NCI-H2171 (cell line): ENCODE measurements around the gene NDRG2.
A peak's percentile ranks its signal among the peaks of the same experiment; 100 is the strongest.
"Not testable (repeated sequence)": the region's sequence is repeated elsewhere in the genome, so short reads cannot be mapped to it uniquely, and the experiment has no call there.

Experiments used
- DNase-seq: peaks from one replicate; lab custom pipeline; 2025; lab: John Stamatoyannopoulos, UW

NDRG2 gene

GRCh38 chr14:21055432-21056117 lies 30.7 kb upstream of the NDRG2 start:
- DNase-seq = no peak

DNA sequence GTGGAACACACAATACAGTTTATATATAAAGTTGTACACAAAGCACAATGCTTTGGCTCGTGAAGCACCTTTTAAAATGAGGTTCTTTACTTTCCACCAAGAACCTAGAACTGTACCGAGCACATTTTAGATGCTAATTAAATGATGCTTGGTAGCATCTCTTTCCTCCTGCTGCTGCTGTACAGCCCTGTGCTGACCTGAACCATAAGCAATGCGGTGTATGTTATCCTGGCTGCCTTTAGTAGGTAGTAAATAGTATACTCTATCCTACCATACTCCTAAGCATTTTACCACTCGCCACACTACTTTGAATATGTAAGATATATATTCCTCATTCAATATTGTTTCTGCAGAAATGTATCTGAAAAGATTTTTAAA lies 29.9 kb upstream of the NDRG2 start:
- DNase-seq = no peak

DNA sequence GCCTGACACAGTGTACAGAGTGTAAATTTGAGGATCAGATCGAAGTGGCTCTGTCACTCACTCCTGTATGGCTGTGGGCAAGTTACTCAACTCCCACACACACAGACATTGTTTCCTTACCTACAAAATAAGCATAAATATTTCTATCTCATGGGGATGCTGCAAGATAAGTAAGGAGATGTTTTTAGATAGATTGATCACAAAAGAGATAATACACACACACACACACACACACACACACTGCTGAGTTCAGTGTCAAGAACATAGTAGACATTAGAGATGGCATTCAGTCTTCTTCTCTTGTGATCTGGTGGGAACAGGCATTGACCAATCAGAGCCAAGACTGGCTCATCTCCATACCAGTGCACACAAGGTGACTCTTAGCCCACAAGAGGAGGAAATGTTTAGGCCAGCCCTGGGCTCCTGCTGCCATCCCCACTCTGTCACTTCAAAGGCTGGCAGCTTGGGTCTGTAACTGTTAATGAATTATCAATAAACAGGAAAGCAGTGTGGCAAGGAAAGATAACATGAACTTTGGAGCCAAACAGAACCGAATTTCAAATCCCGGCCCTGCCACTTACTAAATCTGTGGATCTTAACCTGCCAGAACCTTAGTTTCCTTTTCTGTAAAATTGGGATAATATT lies 29.4 kb upstream of the NDRG2 start:
- DNase-seq = no peak

- DNase-seq = no peak
Measured at GRCh38 chr14:21053184-21054122, 28.6 kb upstream of the NDRG2 start.

- DNase-seq = no peak
Measured at GRCh38 chr14:21050597-21050996, 25.7 kb upstream of the NDRG2 start.

DNA sequence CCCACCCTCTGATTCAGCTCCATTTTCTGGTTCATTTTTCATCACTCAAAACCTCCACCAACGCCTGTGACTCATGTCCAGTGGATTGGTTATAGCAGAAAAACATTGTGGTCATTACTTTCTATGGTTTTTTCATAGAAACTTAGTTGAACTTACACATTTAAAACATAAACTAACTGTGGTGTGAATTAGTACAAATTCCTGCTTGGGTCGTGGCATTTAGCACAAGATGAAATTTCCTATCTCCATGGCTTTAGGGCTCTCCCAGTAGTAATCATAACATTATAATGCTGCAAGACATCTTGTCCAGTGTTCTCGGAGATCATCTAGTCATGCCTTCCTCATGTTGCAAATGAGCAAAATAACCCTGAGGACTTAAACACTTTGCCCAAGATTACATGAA lies 24.4 kb upstream of the NDRG2 start:
- DNase-seq = no peak

DNA sequence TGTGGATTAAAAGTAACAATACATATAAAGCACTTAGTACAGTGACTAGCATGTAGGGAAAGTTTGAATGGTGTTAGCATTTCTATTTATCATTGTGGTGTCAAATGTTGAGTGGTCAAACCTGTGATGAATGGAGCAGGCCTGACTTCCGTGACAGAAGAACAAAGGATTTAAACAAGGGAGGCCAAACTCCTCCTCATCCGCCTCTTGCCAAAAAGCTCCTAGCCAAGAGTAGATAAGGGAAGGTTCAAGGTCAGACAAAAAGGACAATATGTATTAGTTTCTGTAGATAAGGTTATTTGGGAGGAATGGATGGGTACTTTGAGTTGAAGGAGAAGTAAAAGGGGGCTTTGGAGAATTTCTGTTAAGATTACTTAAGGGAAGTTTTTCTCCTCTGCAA lies 23.8 kb upstream of the NDRG2 start:
- no peak for DNase-seq

GRCh38 chr14:21047378-21047781 lies 22.5 kb upstream of the NDRG2 start:
- no peak for DNase-seq

- no peak for DNase-seq
Measured at GRCh38 chr14:21043974-21044618, 19.2 kb upstream of the NDRG2 start.

GRCh38 chr14:21043387-21043973 lies 18.6 kb upstream of the NDRG2 start:
- DNase-seq = no peak

DNA sequence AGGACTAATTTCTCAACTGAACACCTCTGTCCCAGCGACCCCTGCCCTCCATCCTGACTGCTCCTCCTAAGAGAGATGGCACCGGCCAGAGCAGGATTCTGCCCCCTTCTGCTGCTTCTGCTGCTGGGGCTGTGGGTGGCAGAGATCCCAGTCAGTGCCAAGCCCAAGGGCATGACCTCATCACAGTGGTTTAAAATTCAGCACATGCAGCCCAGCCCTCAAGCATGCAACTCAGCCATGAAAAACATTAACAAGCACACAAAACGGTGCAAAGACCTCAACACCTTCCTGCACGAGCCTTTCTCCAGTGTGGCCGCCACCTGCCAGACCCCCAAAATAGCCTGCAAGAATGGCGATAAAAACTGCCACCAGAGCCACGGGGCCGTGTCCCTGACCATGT lies 18.1 kb upstream of the NDRG2 start:
- DNase-seq = no peak

- no peak for DNase-seq
Measured at GRCh38 chr14:21041676-21042433, 17.0 kb upstream of the NDRG2 start, which contains the start of gene RNASE7. RNASE7 (plus strand) TSS chr14:21042362; CDS start chr14:21042993, 631 bp downstream.

- DNase-seq = not testable (repeated sequence)
Measured at GRCh38 chr14:21040941-21041340, 16.1 kb upstream of the NDRG2 start.

DNA sequence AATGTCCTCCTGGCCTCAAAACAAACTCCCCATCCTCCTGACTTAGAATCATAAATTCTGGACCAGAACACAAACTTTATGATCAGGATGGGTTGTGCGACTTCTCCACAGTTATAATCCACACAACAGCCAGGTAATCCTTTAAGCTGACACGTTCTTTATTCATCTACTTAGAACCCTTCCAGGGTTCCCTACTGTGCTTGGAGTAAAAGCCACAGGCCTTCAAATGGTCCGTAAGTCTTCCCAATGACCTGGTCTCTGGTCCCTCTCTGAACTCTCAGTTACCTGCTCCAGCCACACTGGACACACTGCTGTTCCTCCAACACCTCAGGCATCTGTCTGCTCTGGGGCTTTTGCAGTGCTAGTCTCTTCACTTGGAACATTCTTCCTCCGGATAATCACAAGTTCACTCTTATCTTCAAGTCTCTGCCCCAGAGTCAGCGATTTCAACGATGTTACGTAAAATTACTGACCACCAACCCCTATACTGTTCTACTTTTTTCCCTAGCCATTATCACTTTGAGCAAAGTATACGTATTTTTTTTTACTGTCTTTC lies 15.6 kb upstream of the NDRG2 start:
- DNase-seq = no peak

DNA sequence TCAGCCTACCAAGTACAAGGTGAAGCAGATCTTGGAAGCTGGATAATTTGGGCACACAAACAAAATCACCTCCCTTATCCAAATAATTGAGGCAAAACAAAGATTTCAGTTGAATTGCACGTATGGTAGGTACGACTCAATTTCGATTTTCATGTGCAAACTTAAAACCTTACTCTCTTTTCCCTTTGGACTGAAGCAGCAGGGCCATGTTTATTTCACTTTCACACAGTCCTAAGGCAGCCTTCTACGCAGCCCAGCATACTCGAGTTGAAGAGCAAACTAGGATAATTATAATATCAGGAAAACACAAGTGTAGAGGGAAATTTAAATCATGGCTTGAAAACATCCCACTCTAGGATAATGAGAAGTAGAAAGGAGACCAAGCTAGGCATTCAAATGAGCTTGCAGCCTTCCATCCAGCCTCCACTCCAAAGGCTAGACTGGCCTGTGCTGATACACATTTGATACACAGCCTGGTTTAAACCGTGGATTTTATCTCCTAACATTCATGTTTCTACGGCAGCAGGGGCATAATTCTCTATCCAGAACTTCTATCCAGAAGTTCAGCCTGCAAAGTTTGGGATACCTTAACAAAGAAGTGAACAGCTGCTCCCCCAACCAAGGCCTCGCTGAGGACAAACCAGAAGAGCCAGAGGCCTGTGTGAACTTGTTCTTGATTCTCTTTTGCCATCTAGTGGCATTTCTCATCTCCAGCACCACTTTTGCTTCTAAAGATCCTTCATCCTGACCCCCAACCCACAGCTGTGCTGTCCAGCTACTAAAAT lies 14.9 kb upstream of the NDRG2 start:
- peak; percentile 57 for DNase-seq

DNA sequence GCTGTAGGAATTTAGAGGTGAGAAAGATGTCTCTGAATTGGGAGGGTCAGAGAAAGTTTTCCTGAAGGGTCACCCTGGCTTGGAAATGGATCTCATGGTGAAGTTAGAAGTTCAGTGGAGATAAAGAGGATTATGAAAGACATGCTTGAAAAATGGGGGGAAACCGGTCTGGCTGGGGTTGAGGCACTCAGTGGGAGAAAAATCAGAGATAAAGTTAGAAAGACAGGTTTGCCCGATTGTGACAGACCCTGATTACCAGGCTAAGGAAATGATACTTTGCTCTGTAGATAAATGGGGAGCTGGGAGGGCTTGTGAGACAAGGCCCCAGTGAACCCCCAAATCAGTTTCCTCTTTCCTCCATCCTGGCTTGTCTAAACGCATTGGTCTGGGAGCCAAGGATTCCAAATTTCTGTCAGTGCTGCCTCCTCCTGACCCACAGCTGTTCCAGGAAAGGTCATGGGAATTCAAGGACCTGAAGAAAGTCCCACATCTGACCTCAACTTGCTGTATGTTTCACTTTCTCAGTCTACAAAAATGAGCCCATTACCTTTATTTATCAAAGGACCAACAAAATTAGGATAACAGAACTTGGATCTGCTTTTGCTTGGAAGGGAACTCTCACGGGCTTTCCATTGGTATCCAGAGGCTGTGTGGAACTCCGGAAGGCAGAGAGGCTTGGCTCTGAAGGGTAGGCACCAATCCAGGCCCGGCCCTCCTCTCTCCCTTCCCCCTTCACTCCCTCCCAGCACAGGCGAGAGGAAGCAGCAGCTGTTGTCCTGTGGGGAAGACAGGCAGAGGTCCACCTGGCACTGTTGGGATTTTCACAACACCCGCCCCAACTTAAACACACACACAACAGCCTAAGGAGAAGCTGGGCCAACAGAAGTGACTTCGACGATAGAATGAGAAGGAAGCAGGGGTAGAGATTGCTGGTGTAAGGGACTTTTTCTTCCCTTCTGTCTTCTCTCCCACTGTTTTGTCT lies 13.9 kb upstream of the NDRG2 start:
- DNase-seq = peak; percentile 57

- DNase-seq = no peak
Measured at GRCh38 chr14:21037156-21037555, 12.3 kb upstream of the NDRG2 start.

GRCh38 chr14:21036751-21037150 lies 11.9 kb upstream of the NDRG2 start:
- DNase-seq = no peak

DNA sequence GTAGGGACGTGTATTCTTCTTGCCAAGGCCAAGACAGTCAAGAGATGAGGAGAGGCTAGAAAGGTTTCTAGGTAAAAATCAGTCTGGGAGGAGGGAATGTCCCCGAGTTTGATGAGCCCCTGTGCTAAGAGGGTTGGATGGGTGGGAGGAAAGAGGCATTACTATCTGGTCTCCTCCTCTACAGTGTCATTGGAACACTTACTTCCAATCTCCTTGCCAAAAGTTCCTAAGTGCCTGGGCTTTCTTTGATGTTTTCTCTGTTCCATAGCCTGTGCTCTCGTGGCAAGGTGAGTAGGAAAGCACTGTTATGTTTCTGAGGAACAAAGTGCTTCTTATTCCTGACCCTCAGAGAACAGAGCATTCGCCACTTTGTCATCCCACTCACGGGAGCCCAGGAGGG lies 9.8 kb upstream of the NDRG2 start, which contains the start of gene RNASE13:
TSS of gene RNASE13 (minus strand) at position 101 of the 400 bp plus-strand sequence. CDS start 519 bp downstream, outside the sequence.
- DNase-seq = no peak
